Esophagus muscularis mucosa (tissue), 4 donors: ENCODE data around the gene C8G.

Source experiments
- CTCF ChIP-seq, 3 experiments: fragments of 200-600 bp in 2 of 3; fragments of 450-650 bp in 1 of 3; sonication (generic) in 2 of 3; IDR thresholded peaks; one replicate each; pipeline ENCODE4 v1.5.1; 2017 to 2019; ENCODE audit warnings: antibody characterized with exemption in 3 of 3, mild to moderate bottlenecking in 2 of 3, moderate library complexity in 1 of 3
- EP300 ChIP-seq: sonication (generic); formaldehyde crosslinking; IDR thresholded peaks from one replicate; pipeline ENCODE4 v1.6.1; 2017; ENCODE audit warnings: antibody characterized with exemption
- POLR2A ChIP-seq: fragments of 450-650 bp; IDR thresholded peaks from one replicate; pipeline ENCODE4 v1.6.1; 2017; ENCODE audit warnings: antibody characterized with exemption, moderate library complexity, mild to moderate bottlenecking, low read depth

- TF ChIP-seq POLR2A (no peak), CTCF (IDR thresholded peaks at IDR 0.05) (no peak), EP300 (no peak)
Observed at GRCh38 chr9:136952876-136953770, 8.1 kb downstream of the C8G start.
